GM23248 (cell line): ENCODE results near the gene ATXN7L1. TPM values are rescaled to one million over a fixed set of nuclear protein-coding genes. Genes with fewer than 3 reads are reported as not detected.

ENCODE experiments used
- DNase-seq: peaks from one replicate; pipeline ENCODE4 v3.0.0-alpha.2; 2015
- H2AFZ ChIP-seq: fragments of 200-600 bp; sonication (generic); 2 replicates; pipeline ENCODE4 v1.6.1; 2016; ENCODE audit warnings: antibody characterized with exemption
- H3F3A ChIP-seq: fragments of 200-600 bp; sonication (generic); 2 replicates; pipeline ENCODE4 v1.6.1; 2016; ENCODE audit warnings: mild to moderate bottlenecking, antibody characterized with exemption, mixed run types; ENCODE audit not compliant: insufficient read depth
- H3K27ac ChIP-seq: fragments of 200-600 bp; sonication (generic); 2 replicates; pipeline ENCODE4 v1.5.1; 2016; ENCODE audit warnings: mild to moderate bottlenecking
- H3K27me3 ChIP-seq: fragments of 200-600 bp; sonication (generic); replicated peaks from 2 replicates; pipeline ENCODE4 v1.6.1; 2016; ENCODE audit warnings: mild to moderate bottlenecking; ENCODE audit not compliant: insufficient read depth
- H3K36me3 ChIP-seq: fragments of 200-600 bp; sonication (generic); 2 replicates; pipeline ENCODE4 v1.6.1; 2016; ENCODE audit warnings: low read depth, mild to moderate bottlenecking
- H3K4me1 ChIP-seq: fragments of 200-600 bp; sonication (generic); 2 replicates; pipeline ENCODE4 v1.6.1; 2016; ENCODE audit warnings: mild to moderate bottlenecking; ENCODE audit not compliant: insufficient read depth
- H3K4me2 ChIP-seq: fragments of 200-600 bp; sonication (generic); one replicate; pipeline ENCODE4 v1.6.1; 2016; ENCODE audit warnings: mild to moderate bottlenecking; ENCODE audit not compliant: unreplicated experiment
- H3K4me3 ChIP-seq: fragments of 200-600 bp; sonication (generic); 2 replicates; pipeline ENCODE4 v1.5.1; 2016; ENCODE audit warnings: mild to moderate bottlenecking
- H3K79me2 ChIP-seq: fragments of 200-600 bp; sonication (generic); 2 replicates; pipeline ENCODE4 v1.6.1; 2016; ENCODE audit warnings: mild to moderate bottlenecking; ENCODE audit not compliant: insufficient read depth
- H3K9ac ChIP-seq: fragments of 200-600 bp; sonication (generic); 2 replicates; pipeline ENCODE4 v1.6.1; 2016; ENCODE audit warnings: mild to moderate bottlenecking
- H3K9me2 ChIP-seq: fragments of 200-600 bp; sonication (generic); 2 replicates; pipeline ENCODE4 v1.6.1; 2016; ENCODE audit warnings: mixed run types, mild to moderate bottlenecking, moderate library complexity; ENCODE audit not compliant: insufficient read depth
- H3K9me3 ChIP-seq: fragments of 200-600 bp; sonication (generic); one replicate; pipeline ENCODE4 v1.6.1; 2017; ENCODE audit warnings: low read depth
- H4K20me1 ChIP-seq: fragments of 200-600 bp; sonication (generic); 2 replicates; pipeline ENCODE4 v1.6.0; 2016; ENCODE audit not compliant: insufficient read depth
- EZH2 ChIP-seq: fragments of 200-600 bp; sonication (generic); IDR thresholded peaks from 2 replicates; pipeline ENCODE4 v1.6.1; 2018; ENCODE audit warnings: antibody characterized with exemption, mild to moderate bottlenecking; ENCODE audit not compliant: insufficient read depth, poor library complexity, severe bottlenecking
- EZH2phosphoT487 ChIP-seq: fragments of 200-600 bp; sonication (generic); IDR thresholded peaks from 2 replicates; pipeline ENCODE4 v1.6.1; 2018; ENCODE audit warnings: antibody characterized with exemption, moderate library complexity, mild to moderate bottlenecking, low read depth; ENCODE audit not compliant: insufficient read depth
- WGBS, 2 experiments: methylation state at CpG; one replicate each; pipeline ENCODE4 v1.1.6; 2015 to 2017; ENCODE audit warnings: low lambda C conversion rate in 2 of 2, low coverage in 1 of 2; ENCODE audit errors: missing lambda C conversion rate in 2 of 2; 5-methylcytosine and 5-hydroxymethylcytosine counted together
- in situ Hi-C: fragments of 300-500 bp; cut with MboI; formaldehyde crosslinking; loops from 2 replicates; pipeline ENCODE4 v1.15.0; 2020
- polyA plus RNA-seq: library from polyadenylated mRNA; unstranded; fragments of >200 nt; fragmentation: Nextera tagmentation; extraction: Ambion mirVana; gene quantifications from 2 replicates; pipeline ENCODE4 v1.2.1, GENCODE V29; 2016
- total RNA-seq: library from RNA; depleted of rRNA; stranded (reverse); fragments of >200 nt; shearing (Covaris generic); gene quantifications from 2 replicates; pipeline ENCODE4 v1.2.3, GENCODE V29; 2014

The ATXN7L1 gene
- total and polyA plus RNA-seq, 2 experiments from 2014 or later: 3.7 to 4.5 TPM

DNA sequence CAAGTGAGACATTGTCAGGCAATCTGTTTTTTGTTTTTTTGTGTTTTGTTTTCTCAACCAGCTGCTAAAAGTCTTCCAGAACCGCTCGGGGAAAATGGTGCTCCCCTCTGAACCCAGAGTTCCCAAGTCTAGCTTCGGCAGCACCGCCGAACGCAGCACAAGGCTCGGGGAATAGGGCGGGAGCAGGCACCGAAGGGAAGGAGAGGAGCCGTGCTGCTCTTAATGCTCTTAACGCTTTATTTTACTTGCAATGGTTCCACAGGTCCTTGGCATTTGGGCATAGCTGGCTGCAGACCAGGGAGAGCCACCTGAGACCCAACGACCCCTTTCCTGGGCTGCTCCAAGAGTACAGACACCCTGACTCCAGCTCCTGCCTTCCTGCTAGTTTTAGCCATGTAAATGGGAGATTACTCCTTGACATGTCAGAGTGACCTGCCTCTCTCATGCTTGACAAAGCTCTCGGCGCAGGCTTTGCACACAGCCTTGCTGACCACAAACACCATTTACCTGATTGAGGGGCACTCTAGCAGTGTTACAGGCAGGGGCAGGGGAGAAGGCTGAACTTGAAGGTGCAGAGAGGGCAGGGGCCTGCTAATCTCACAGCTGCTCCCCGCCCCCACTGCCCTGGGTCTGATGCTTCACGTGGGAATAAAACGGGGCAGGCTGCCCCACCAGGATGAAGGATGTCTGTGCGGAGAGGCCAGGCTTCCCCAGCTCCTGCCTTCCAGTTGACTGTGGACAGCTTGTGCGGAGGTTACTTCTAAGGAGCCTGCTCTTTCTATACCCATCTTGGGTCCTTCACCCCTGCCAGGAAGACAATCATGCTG lies 236.5 kb downstream of the ATXN7L1 start:
- Histone ChIP-seq H3K4me3 (no peak overlapping the region), H3K4me2 (no peak overlapping the region), H4K20me1 (no peaks in the 10 kb centered on the region), H3K79me2 (no peaks in the 10 kb centered on the region), H3K9me3 (no peaks in the 10 kb centered on the region), H3F3A (no peaks in the 10 kb centered on the region), H2AFZ (no peak overlapping the region), H3K36me3 (no peaks in the 10 kb centered on the region), H3K9ac (no peak overlapping the region), H3K27ac (no peak overlapping the region), H3K9me2 (no peaks in the 10 kb centered on the region), H3K4me1 (no peaks in the 10 kb centered on the region), H3K27me3 (no peaks in the 10 kb centered on the region)
- in situ Hi-C loops: loop anchor here (10.0 kb wide), 1 partner anchor 405 kb away; no protein-coding TSS in a partner anchor
- no peak for TF ChIP-seq EZH2phosphoT487
- TF ChIP-seq EZH2: no peak
- 95 to 96% methylated on average over 19 of the region's 19 CpGs for WGBS, 2 experiments
- no peak for DNase-seq

DNA sequence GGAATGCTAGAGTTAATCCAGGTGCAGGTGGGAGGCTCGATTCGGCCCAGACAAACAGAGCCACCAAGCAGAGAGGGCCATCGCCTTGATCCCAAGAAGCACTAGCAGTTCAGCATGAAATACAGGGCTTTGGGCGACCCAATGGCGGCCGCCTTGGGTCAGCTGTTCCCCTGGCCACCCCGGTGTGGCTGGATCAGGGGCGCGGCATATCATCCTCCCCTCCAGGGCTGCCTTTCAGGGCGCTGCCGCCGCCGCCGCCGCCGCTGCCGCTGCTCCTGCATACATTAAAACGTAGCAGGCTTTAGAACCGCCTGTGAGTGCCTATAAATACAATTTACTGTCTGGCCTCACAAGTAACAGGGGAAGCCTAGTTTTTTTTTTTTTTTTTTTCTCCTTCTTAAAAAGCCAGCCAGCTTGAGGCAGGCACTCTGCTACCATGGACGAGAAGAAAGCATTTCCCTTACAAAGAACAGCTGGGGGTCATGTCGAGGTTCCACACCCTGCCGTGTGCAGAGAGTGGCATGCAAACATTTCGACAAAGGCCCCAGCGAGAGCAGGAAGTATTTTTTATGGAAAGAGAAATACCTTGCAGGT lies 237.4 kb downstream of the ATXN7L1 start:
- TF ChIP-seq EZH2phosphoT487: no peak
- no peak for TF ChIP-seq EZH2
- H3K4me1 ChIP-seq: no peaks in the 10 kb centered on the region
- WGBS, 2 experiments: 90 to 92% methylated on average over 24 of the region's 24 CpGs
- H3K79me2 ChIP-seq: no peaks in the 10 kb centered on the region
- H3F3A ChIP-seq: no peaks in the 10 kb centered on the region
- no peaks in the 10 kb centered on the region for H3K27me3 ChIP-seq
- no peaks in the 10 kb centered on the region for H3K9me3 ChIP-seq
- no peak overlapping the region for H3K4me3 ChIP-seq
- no peaks in the 10 kb centered on the region for H4K20me1 ChIP-seq
- H2AFZ ChIP-seq: no peak overlapping the region
- DNase-seq: no peak
- H3K36me3 ChIP-seq: no peaks in the 10 kb centered on the region
- in situ Hi-C loops: no loop called here
- no peaks in the 10 kb centered on the region for H3K9me2 ChIP-seq
- no peak overlapping the region for H3K4me2 ChIP-seq
- no peak overlapping the region for H3K9ac ChIP-seq
- no peak overlapping the region for H3K27ac ChIP-seq

DNA sequence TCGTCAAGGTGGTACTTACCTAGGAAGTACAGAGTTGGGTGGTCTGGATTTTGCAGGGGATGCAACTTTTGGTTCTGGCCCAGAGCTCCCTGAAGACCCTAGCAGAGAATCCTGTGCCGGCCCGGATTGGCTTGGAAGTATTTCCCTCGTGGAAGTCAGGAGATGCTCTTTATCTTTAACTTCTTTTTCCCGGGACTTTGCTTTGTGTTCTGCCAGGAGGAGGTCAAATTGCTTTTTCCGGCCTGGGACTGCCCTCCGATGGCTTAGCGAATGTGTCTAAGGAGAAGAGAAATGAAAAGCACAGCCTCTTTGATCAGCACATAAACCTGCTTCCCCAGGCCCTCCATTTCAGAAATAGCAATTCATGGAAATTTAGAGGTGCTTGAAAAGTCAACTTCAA lies 238.1 kb downstream of the ATXN7L1 start:
- 92 to 95% methylated on average over 8 of the region's 8 CpGs for WGBS, 2 experiments
- DNase-seq: no peak
- no peaks in the 10 kb centered on the region for H3K36me3 ChIP-seq
- no peaks in the 10 kb centered on the region for H3K9me3 ChIP-seq
- no peak overlapping the region for H3K4me3 ChIP-seq
- H3K79me2 ChIP-seq: no peaks in the 10 kb centered on the region
- H3F3A ChIP-seq: no peaks in the 10 kb centered on the region
- no peak overlapping the region for H2AFZ ChIP-seq
- no peaks in the 10 kb centered on the region for H3K27me3 ChIP-seq
- H3K9me2 ChIP-seq: no peaks in the 10 kb centered on the region
- H3K4me1 ChIP-seq: no peaks in the 10 kb centered on the region
- in situ Hi-C loops: no loop called here
- H3K4me2 ChIP-seq: no peak overlapping the region
- no peaks in the 10 kb centered on the region for H4K20me1 ChIP-seq
- TF ChIP-seq EZH2phosphoT487: no peak
- TF ChIP-seq EZH2: no peak
- no peak overlapping the region for H3K9ac ChIP-seq
- H3K27ac ChIP-seq: no peak overlapping the region

DNA sequence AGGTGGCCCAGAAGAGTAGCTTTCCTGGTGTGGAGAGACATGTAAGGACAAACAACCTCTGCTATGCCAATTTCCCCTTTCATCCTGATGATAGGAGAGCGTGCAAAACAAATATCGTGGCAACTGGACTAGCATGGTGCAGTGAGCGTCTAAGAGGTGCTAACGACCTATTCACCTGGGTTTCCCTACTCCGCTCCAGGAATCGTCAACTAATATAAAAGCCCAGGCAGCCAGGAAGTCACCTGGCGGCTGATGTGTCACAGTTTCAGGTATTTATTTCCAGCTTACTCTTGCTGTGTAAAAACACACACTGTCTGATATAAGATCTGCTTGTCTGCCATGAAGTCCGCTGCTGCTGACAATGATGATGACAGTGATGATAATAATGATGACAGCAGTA lies 238.6 kb downstream of the ATXN7L1 start:
- H3K9me2 ChIP-seq: no peaks in the 10 kb centered on the region
- H3K9me3 ChIP-seq: no peaks in the 10 kb centered on the region
- no peak overlapping the region for H3K9ac ChIP-seq
- H4K20me1 ChIP-seq: no peaks in the 10 kb centered on the region
- H3F3A ChIP-seq: no peaks in the 10 kb centered on the region
- no peak overlapping the region for H2AFZ ChIP-seq
- no peaks in the 10 kb centered on the region for H3K27me3 ChIP-seq
- in situ Hi-C loops: no loop called here
- no peaks in the 10 kb centered on the region for H3K79me2 ChIP-seq
- H3K27ac ChIP-seq: no peak overlapping the region
- H3K4me1 ChIP-seq: no peaks in the 10 kb centered on the region
- H3K4me2 ChIP-seq: no peak overlapping the region
- H3K36me3 ChIP-seq: no peaks in the 10 kb centered on the region
- no peak for DNase-seq
- 93 to 94% methylated on average over 8 of the region's 8 CpGs for WGBS, 2 experiments
- TF ChIP-seq EZH2phosphoT487 (no peak), EZH2 (no peak)
- H3K4me3 ChIP-seq: no peak overlapping the region
